ENCODE results near the gene GUCY1B1.

- TF ChIP-seq CTCF (IDR thresholded peaks at IDR 0.05; ENCODE audit: low read depth, low read length) (no peak), POLR2A (IDR thresholded peaks at IDR 0.05; ENCODE audit: extremely low read depth, insufficient read length) (no peak)
Measured at GRCh38 chr4:155781249-155781831, 22.5 kb downstream of the GUCY1B1 start.
